SH-SY5Y (cell line): Measurements from ENCODE around the gene REPIN1.

ENCODE experiments used
- GATA2 ChIP-seq: IDR thresholded peaks from 2 replicates; pipeline ENCODE4 v1.6.1; 2011; ENCODE audit warnings: mild to moderate bottlenecking, low read depth, low read length
- GATA3 ChIP-seq: IDR thresholded peaks from 2 replicates; pipeline ENCODE4 v1.6.1; 2011; ENCODE audit warnings: low read depth, mild to moderate bottlenecking, low read length, moderate library complexity

Gene REPIN1

DNA sequence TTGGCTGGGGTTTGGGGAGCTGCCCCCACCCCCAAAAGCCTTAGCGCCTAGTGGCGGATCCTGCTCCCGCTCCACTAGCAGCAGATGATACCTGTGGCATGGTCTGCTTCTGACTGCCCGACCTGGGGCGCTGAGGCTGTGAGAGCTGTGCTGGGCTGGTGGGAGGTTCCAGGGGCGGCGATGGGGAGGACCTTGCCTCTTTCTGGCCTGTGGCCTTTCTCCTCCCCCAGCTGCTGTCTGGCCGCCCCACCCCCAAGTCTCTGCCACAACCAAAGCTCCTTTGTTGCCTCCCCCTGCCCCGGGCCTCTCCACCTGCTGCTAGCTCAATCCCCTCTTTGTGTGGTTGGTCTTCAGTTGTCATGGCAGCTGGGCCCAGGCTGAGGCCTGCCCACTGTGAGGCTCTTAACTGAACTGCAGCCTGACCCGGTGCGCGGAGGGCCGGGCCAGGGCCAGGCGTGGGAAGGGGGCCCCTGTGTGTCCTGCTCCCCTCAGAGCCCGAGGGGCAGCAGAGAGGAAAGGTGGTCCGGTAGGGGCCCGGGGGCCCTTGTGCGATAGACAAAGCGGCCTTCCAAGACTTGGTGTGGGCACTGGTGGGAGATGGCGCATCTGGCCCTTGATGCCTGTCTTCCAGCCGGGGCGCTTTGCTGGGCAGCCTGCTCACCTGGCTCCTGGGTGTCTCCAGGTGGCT lies 15.2 kb downstream of the REPIN1 start:
- TF ChIP-seq GATA2 (no peak), GATA3 (no peak)

DNA sequence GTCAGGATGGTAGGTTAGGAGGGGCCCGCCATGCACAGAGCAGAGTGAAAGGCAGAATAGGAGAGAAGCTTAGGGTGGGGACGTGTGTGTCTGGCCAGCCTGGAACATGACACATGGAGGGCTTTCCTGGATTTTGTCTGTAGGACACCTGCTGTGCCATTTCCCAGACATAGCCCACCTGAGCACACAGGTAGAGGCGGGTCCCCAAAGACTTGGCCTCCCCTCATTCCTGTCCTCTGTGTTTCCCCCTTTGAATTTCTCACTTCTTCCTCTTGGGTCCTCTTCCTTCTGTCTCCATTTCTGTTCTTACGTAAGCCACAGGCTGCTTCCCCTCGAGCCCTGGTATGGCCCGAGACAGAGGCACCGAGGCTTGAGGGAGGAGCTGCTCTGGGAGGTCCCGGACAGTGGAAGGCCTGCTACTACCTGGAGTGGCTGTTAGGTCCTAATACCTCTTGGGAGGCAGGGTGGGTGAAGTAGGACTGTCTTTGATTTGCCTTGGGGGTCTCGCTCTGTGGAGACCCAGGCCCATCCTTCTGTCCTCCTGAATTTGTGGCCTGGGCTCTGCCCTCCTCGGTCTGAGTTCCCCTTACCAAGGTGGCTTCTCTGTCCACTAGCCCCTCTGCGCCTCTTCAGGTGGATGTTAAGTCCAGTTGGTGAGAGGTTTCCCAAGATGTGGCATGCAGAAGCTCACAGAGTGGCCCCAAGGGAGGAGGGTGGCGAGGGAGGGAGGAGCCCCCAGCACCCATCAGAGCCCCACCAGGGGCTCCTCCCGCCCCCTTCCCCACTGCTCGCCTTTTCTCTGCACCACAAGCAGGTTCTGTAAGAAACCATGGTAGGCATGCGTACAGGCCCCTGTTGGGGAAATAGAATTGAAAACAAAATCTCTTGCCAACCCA lies 16.0 kb downstream of the REPIN1 start:
- TF ChIP-seq GATA3 (no peak), GATA2 (no peak)

DNA sequence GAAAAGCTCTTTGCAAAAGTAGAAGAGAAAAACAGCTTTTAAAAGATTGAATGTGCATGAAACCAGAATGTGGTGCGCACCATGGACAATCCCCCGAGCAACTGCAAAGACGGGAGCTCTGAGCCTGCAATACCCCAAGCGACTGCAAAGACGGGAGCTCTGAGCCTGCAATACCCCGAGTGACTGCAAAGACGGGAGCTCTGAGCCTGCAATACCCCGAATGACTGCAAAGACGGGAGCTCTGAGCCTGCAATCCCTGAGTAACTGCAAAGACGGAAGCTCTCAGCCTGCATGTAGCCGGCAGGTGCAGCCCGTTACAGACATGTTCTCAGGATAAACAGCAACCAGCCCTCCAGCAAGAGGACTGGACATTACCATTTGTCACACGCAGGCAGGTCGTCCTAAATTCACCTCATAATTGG lies 16.7 kb downstream of the REPIN1 start:
- no peak for TF ChIP-seq GATA2
- no peak for TF ChIP-seq GATA3

DNA sequence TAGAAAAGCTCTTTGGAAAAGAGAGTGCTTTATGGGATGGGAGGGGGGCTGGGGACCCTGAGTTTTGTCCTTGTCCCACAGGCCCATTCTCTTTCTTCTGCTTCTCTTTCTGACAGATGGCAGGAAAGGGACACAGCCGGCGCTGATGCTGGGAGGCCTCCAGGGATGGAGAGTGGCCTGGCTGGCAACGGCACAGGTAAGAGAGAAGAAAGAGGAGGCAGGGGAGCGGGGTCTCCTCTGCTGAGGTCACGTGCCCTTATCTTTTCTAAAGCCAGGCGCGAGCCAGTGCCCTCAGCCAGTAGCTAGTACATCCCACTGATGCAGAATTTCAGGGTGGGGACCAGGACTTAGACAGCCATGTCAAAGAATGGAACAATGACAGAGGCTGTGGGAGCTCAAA lies 19.7 kb downstream of the REPIN1 start:
- no peak for TF ChIP-seq GATA3
- TF ChIP-seq GATA2, result no peak

DNA sequence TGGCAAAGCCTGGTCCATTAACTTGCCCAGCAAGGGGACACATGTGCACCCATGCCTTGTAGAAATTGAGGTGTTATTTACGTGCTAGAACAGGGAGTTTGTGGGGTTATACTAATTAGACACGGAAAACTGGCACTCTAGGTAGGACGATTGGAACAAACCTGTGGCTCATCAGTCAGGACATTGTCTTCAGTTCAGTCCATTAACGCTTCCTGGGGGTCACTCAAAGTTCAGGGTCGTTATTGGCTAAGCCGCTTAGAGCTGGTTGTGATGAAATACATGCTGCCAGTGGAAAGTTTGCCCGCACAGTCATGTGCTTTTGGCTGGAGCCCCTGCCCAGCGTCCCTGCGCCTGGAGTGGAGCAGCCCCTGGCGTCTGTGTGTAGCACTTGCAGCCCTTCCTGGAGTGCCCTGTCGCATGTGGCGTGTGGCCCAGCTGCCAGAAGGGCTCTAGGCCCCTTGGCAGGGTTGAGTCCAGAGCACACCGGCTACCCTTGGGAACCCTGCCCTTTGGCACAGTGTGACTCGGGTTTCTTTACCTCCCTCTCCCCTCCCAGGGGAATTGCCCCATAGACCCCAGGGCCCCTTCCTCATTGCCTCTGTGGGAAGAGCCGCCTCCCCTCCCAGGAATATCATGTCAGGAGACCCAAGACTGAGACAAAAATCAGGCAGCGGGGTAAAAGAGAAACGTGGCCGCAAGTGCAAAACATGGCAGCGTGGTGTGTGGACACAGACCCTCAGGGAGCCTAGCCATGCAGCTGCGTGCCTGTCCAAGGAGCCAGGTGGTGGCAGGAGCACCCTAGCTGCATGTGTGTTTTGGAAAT lies 20.3 kb downstream of the REPIN1 start:
- no peak for TF ChIP-seq GATA2
- TF ChIP-seq GATA3, result no peak

DNA sequence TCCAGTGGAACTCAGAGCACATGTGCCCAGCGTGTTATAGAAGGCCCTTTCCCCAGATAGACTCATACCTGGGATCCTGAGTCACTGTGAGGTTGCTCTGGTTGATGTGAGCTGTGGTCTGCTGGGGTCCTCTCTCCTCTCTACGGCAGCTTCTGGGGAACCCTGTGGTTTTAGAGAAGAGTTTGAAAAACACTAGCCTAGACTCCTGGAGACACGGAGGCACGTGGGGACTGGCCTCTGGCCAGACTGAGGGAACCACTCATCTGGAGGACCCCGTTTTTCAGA lies 20.9 kb downstream of the REPIN1 start:
- no peak for TF ChIP-seq GATA3
- no peak for TF ChIP-seq GATA2

DNA sequence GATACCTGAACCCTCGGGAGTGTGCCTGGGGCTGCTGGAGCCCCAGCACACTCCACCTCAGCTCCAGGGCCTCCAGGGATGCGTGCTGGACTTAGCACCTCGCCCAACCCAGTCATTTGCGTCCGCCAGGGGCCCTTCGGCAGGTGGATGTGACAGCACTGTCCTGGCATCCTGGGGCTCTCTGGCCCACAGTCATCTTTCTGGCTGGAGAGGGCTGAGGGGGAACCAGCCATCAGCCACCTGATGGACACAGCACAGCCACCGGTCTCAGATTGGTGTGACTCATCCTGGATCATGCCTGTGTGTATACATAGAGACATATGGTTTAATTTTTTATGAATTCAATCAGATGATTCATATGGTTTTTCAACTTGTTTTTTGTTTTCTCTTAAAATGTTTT lies 21.6 kb downstream of the REPIN1 start:
- no peak for TF ChIP-seq GATA3
- no peak for TF ChIP-seq GATA2

DNA sequence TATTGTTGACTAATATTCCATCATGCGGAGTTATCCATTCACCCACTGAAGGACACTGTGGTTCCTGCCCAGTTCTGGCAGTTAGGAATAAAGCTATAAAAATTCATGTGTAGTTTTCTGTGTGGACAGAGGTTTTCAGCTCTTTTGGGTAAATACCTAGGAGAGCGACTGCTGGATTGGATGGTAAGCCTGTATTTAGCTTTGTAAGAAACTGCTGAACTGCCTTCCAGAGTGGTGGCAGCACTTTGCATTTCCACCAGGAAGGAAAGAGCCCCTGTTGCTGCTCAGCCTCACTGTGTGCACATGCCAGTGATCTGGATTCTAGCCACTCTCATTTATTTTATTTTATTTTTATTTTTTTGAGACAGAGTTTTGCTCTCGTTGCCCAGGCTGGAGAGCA lies 24.7 kb downstream of the REPIN1 start:
- no peak for TF ChIP-seq GATA2

DNA sequence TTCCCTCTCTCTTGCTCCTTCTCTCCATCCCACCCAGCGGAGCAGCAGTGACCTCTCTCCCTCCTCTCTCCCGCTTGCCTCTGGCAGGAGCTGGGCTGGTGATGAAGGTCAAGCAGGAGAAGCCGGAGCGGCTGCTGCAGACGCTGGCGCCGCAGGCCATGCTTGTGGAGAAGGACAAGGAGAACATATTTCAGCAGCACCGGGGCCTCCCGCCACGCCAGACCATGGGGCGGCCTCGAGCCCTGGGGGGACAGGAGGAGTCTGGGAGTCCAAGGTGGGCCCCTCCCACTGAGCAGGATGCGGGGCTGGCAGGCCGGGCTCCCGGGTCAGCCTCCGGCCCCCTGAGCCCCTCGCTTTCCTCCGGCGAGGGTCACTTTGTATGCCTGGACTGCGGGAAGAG lies 27.8 kb downstream of the REPIN1 start:
- TF ChIP-seq GATA3 (no peak), GATA2 (no peak)

DNA sequence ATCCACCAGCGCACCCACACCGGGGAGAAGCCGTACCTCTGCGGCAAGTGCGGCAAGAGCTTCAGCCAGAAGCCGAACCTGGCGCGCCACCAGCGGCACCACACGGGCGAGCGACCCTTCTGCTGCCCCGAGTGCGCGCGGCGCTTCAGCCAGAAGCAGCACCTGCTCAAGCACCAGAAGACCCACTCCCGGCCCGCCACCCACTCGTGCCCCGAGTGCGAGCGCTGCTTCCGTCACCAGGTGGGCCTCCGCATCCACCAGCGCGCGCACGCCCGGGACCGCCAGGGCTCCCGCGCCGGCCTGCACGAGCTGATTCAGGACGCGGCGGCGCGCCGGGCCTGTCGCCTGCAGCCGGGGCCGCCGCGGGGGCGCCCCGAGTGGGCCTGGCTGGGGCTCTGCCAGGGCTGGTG lies 28.2 kb downstream of the REPIN1 start:
- no peak for TF ChIP-seq GATA3
- TF ChIP-seq GATA2, result no peak

DNA sequence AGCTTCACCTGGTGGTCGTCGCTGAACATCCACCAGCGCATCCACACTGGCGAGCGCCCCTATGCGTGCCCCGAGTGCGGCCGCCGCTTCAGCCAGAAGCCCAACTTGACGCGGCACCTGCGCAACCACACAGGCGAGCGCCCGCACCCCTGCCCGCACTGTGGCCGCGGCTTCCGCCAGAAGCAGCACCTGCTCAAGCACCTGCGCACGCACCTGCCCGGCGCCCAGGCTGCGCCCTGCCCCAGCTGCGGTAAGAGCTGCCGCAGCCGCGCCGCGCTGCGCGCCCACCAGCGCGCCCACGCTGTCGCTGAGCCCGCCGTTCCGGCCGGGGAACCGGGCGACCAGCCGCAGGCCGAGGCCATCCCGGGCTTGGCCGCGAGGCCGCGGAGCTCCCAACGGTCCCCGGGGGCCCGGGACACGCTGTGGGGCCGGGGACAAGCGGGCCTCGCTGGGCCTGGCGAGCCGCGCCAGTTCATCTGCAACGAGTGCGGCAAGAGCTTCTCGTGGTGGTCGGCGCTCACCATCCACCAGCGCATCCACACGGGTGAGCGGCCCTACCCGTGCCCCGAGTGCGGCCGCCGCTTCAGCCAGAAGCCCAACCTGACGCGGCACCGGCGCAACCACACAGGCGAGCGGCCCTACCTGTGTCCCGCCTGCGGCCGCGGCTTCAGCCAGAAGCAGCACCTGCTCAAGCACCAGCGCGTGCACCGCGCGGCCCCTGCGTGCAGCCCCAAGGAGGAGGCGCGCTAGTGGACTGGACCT lies 28.9 kb downstream of the REPIN1 start:
- TF ChIP-seq GATA2 (no peak), GATA3 (no peak)

DNA sequence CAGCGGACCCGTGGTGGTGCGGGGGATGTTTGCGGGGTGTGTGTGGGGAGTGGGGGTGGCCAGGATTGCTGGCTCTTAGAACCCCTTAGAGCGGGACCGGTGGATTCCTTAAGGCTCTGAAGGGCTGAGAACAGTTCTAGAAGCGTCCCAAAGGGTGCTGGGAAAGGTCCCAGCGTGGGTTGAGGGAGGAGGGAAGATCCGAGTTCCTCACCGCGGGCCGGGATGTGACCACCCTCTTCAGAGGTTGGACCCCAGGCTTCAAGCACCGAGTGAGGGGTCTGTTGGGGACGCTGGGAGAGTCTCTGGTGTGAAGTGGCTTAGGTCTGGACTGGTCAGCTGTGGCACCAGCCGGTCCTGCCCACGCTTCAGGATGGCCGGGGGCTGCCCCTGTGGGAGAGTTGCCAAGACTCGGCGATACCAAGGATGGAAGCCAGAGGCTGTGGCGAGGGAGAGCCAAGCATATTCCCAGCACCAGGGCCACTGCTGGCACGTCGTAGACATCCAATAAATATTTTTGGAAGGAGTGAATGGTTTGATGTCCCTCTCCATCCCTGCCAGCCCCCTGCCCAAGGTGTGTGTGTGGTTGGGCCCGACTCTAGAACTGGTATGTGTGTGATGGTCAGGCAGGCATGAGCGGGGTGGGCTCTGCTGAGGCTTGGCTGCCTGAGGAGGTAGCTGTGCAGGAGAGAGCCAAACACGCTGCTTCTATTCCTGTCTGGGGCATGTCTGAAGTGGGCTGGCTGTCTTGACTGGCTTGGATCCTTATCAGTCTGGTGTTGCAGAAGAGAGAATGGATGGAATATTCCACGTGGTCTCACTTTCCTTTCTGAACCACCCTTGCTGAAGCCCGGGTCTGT lies 29.7 kb downstream of the REPIN1 start:
- TF ChIP-seq GATA2, result no peak
- no peak for TF ChIP-seq GATA3

DNA sequence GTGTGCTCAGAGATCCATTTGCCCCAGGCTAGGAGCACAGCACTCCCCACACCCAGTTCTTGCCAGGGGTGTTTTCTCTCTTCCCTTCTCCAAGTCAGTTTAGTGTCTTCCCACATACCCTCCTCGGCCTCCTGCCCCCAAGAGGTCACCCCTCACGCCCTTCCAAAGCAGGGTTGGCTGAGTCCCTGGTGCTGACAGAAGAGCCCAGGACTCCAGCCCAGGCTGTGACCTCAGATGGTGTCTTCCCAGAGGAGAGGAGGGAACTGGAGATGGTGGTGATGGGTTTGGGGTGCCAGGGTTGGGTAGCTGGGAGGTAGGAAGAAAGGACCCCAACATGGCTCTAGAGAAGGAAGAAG lies 30.3 kb downstream of the REPIN1 start:
- TF ChIP-seq GATA2 (no peak), GATA3 (no peak)
